GM23248 (cell line): ENCODE data around the gene NXPH2.

Experiments used
- EZH2 ChIP-seq: fragments of 200-600 bp; sonication (generic); IDR thresholded peaks from 2 replicates; pipeline ENCODE4 v1.6.1; 2018; ENCODE audit warnings: antibody characterized with exemption, mild to moderate bottlenecking; ENCODE audit not compliant: insufficient read depth, poor library complexity, severe bottlenecking
- EZH2phosphoT487 ChIP-seq: fragments of 200-600 bp; sonication (generic); IDR thresholded peaks from 2 replicates; pipeline ENCODE4 v1.6.1; 2018; ENCODE audit warnings: antibody characterized with exemption, moderate library complexity, mild to moderate bottlenecking, low read depth; ENCODE audit not compliant: insufficient read depth

DNA sequence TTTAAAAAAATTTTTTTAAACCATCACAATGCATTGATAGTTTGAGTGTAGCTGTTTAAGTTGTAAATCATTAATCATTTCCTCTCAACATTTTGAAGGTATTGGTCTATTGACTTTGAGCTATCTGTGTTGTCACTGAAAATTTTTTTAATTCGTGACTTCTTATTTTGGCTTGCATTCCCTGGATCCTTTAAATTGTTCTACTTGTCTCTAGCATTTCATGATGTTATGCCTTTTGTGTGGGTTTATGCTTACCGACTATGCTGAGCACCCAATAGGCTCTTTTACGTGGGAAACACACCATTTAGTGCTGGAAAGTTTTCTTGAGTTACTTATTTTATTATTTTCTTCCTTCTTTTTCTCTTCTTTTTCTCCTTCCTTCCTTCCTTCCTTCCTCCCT is 31.2 kb upstream of the NXPH2 start:
- no peak for TF ChIP-seq EZH2
- no peak for TF ChIP-seq EZH2phosphoT487
